GM18870 (cell line): ENCODE data around the gene SLC36A3.
"Not testable (repeated sequence)": the region's sequence is repeated elsewhere in the genome, so short reads cannot be mapped to it uniquely, and the experiment has no call there.

Source experiments
- ATAC-seq: cut with Tn5 transposase; IDR thresholded peaks from one replicate; pipeline ENCODE4 v1.9.1; 2021; ENCODE audit warnings: moderate library complexity; ENCODE audit not compliant: unreplicated experiment

SLC36A3 gene

DNA sequence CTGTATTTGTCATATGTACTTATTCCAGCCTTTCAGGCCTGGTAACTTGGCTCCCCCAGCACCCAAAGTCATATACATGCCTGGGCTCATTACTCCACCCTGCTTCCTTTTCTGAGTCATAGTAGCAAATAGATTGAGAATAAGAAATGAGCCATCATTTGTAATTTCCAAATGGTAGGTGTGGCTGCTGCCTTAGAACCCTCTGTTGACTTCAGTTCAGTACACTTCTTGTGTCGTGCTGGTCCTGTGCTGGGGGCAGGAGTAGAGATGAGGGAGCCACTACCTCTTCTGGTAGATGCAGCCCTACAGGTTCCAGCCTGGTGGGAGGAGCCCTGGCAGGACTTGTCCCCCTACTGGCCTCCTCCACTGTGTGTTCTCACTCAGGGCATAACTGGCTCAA, 39.5 kb downstream of the SLC36A3 start:
- peak; percentile 66 for ATAC-seq

DNA sequence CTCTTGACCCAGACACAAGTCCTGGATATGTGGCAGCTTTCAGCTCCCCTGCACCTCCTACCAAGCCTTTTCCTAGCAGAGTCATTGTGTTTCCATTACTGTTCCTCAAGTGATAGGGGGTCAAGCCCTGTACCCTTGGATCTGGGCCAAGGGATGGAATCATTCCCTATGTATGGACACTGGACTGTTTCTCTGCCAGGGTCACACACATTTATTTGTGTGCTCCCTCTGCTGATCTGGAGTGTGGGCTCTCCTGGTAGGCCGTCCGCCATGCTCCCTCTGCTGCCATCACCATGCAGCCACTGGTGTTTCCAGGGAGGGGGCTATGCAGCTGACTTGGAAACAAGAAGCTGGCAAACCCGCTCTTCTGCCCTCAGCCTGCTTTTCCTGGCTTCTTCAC, 41.0 kb downstream of the SLC36A3 start:
- ATAC-seq: no peak

DNA sequence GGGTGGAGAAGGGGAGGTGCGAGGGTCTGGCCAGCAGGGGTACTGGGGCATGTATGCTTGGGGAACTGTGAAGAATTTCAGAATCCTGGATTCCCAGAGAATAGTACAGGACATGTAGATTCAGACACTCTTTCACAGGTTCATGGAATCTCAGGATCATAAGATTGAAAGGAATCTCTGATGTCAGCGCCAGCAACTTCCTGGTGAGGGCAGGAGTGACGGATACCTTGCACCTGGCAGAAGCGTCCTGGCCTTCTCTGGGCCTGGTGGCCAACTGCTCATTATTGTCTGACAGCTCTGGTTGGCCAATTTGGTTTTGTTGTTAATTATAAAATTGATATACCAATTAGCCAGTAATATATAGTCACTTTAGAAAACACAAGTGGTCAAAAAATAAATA, 43.6 kb downstream of the SLC36A3 start:
- no peak for ATAC-seq

DNA sequence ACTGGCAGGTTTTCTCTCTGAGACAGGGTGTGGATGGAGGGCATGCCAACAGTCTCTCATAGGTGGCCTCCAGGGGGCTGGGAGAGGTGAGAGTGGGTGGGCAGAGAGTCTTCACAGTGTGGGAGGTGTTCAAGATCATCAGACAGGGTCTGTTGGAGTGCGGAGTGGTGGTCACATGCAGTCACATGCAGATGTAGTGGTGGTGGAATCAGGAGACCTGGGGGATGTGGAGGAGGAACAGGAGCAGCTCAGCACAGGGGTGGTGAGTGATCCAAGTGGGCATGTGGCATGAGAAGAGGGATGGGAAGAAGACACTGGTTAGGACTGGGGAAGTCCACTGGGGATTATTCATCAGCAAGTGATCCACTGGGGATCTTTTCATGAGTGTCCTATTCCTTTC, 44.8 kb downstream of the SLC36A3 start:
- no peak for ATAC-seq

- no peak for ATAC-seq
Observed at GRCh38 chr5:151258201-151258611, 45.4 kb downstream of the SLC36A3 start.

DNA sequence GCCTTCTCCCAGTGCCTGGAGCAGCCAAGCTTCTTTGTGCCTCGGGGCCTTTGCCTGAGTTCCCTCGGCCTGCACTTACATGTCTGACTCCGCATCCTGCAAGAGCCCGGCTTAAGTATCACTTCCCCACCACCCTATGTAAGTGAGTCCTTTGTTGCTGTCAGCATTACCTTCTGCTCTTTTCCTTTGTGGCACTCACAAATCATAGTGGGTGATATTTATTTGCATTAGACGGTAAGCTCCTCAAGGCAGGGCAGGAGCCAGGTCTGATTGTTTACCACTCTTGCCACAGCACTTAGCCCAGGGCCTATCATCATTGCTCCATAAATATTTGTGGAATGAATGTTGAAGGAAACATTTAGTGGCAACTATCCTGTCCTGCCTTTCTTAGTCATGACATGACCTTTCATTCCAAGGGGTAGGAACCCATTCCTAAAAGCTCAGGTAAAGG, 45.8 kb downstream of the SLC36A3 start:
- ATAC-seq: peak; percentile 29

GRCh38 chr5:151255621-151256286, 47.8 kb downstream of the SLC36A3 start:
- peak; percentile 40 for ATAC-seq

GRCh38 chr5:151254990-151255389, 48.6 kb downstream of the SLC36A3 start:
- not testable (repeated sequence) for ATAC-seq

DNA sequence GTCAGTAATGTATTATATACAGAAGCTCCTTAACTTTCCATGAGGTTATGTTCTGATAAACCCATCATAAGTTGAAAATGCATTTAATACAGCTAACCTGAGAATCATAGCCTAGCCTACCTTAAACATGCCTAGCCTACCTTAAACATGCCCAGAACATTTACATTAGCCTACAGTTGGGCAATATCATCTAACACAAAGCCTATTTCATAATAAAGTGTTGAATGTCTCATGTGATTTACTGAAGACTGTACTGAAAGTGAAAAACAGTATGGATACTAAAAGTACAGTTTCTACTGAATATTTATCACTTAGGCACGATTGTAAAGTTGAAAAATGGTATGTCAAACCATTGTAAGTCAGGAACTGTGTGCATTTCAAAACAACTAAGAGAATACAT, 49.0 kb downstream of the SLC36A3 start:
- no peak for ATAC-seq

- no peak for ATAC-seq
Observed at GRCh38 chr5:151253605-151253950, 50.0 kb downstream of the SLC36A3 start.

DNA sequence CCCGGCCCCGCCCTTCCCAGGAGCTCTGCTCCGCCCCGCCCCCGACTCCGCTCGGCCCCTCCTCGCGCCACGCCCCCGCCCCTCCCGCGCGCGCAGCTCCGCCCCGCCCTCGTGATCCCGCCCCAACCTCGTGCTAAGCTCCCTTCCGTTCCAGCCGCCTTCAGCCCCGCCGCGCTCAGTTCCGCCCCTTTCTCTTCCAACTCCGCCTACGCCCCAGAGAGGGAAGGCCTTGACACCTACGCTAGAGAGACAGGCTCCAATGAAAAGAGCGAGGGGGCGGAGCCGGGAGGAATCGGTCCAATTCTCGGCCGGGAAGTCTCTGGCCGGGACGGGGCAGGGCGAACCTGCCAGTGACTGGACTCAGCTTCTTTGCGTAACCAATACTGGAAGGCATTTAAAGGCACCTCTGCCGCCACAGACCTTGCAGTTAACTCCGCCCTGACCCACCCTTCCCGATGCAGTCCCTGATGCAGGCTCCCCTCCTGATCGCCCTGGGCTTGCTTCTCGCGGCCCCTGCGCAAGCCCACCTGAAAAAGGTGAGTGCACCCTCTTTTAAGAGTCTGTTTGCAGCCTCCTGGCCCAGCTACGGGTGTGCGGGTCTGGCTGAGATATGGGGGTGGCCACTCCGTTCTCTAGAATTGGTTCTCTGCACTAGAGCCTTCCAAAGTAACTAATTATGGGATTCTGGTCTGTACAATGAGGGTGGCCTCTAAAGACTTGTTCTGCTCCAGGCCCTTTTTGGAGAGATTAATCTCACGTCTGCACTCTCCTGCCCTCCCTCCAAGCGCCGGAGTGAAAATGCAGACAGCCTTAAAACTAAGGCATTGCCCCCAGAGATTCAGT, 50.6 kb downstream of the SLC36A3 start, which contains the start of gene GM2A:
TSS of gene GM2A (plus strand) at position 424 of the 843 bp plus-strand sequence. CDS start at position 456, 32 bp downstream.
- ATAC-seq: peak; percentile 80

DNA sequence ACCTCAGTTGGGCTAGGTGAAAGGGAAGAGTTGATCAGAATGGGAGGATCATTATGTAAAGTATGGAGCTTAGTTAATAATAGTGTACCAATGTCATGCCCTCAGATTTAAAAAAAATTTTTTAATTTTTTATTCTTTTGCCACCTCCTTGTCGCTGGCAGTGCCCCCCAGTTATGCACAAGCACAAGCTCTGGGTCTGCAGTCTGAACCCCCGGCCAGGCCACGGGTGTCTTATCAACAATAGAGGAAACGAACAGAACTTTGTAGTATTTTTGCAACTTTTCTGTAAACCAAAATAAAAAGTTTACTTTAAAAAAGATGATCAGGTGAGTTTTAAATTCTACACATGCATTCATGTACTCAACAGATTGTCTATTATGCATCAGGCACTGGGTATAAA, 51.9 kb downstream of the SLC36A3 start:
- ATAC-seq: no peak

DNA sequence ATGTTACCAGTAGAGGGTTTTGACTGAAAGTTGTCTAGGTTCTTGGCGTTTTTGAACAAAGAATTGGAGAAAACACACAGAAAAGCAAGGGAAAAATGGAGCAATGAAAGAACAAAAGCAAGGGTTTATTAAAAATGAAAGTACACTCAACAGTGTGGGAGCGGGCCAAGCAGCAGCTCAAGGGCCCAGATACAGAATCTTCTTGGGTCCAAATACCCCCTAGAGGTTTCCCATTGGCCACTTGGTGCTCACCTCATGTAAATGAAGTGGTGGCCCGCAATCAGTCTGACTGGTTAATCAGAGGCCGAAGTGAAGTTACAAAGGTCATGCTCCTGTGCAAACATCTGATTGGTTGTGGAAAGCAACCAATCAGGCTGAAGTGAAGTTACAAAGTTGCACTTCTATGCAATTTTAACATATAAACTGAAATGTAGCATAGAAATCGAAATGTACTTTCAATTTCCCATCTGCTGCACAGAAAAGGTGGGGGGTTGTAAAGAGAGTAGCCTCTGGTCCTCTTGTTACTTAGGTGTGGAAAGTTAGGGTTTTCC, 52.5 kb downstream of the SLC36A3 start:
- ATAC-seq: no peak

DNA sequence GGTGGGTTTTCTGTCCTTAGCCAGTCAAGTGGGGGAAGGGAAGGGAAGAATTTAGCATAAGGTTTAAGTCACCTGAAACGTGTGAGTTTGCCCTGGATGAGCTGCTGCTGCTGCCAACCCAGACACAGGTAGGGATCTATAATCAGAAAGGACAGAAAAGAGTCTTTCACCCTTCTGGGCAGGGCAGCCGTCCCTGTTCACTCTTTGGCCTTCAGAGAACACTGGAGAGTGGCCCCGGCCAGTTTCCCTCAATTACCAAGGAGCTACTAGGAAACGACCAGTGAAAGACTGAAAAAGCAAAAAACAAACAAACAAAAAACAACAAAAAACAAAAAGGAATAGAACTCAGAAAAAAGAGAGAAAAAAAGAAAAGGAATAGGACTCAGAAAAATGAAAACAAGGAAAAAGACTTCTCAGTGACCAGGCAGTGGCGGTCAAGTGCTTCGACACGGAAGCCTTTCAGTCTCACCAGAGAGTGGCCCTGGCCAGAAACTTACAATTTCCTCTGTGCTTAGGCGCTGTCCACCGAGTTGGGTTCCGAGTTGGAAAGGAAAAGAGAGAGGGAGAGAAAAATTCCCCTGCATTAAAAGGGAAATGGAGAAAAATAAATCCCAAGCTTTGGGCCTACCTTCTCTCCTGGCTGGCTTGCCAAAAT, 53.1 kb downstream of the SLC36A3 start:
- ATAC-seq: no peak

GRCh38 chr5:151249281-151249680, 54.3 kb downstream of the SLC36A3 start:
- no peak for ATAC-seq

DNA sequence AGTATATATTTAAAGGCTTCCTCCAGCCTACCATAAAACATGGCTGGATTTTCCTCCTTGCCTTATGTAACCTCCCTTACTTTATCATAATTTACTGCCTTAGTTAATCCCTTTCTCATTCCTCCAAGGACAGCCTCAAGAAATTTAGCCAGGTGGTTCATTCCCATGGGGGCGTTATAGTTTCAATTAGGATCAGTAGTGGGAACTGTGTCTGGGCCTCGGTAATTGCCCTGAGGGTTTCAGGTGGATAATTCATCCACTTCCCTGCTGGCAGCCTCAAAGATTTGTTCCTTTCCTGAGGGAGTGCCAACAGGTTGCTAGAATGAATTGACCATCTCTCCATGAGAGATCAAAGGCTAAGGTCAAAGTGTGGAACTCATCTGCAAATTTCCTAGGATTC, 54.9 kb downstream of the SLC36A3 start:
- ATAC-seq: no peak

DNA sequence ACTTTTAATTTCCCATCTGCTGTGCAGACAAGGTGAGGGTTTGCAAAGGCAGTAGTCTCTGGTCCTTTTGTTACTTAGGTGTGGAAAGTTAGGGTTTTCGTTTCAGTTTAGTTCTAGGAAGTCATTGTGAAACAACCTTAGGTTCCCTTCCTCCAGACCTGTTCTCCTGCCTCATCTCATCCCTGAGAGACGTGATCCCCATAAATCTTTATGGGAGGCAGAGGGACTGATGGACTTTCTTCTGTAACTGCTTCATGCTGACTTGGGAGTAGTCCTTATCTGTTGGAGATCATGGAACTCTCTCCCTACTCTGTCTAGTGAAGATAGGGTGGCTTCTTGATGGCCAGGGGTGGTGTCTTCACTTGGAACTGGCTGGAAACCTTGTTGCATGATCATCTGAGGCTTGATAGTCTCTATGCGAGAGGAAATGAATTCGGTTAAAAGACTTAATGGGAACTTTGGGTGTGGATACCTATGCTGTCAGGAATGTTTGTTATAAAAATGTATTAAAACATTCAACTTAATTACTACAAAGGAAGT, 57.8 kb downstream of the SLC36A3 start:
- ATAC-seq: no peak

DNA sequence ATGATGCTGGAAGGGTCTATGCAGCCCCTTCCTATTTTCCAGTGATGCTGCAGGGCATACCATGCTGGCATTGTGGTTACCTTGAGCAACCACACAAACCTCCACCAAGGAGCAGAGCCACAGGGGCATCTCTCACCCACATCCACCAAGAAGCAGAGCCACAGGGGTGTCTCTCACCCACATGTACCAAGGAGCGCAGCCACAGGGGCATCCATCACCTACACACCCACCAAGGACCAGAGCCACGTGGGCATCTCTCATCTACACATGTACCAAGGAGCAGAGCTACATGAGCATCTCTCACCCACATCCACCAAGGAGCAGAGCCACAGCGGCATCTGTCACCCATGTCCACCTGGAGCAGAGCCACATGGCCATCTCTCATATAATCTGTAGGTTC, 59.4 kb downstream of the SLC36A3 start:
- ATAC-seq: no peak

DNA sequence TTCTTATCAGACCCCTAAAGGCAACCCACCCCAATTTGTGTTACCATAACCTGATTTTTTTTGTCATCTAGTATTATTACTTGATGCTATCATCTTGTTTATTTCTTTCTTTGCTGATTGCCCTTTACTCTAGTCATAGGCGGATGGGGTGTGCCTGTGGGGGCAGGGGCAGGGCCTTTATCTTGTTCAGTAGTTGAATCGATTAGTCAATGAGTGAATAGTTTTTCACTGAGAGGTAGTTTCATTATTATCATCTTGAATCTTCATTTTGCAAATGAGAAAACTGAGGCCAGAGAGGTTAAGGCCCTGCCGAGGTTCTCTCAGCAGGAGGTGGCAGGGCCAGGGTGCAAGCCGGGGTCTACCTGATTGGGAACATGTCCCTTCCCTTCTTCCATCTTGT, 60.0 kb downstream of the SLC36A3 start:
- ATAC-seq: no peak

DNA sequence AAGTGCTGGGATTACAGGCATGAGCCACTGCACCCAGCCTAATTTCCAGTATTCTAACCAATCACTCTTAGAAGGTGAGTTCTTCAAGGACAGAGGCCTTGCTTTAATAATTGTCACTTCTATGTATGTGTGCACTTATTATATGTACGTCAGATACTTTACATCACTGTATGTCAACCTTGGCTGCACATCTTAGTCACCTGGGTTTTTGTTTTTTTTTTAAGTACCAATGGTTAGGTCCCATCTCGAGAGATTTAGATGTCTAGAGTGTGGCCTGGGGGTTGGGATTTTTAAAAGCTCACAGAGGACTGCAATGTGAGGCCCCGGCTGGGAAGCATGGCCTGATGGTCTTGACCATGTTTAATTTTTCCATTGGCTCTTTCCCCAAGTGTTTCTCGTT, 60.4 kb downstream of the SLC36A3 start:
- ATAC-seq: no peak

- ATAC-seq: no peak
Observed at GRCh38 chr5:151240924-151241635, 62.5 kb downstream of the SLC36A3 start.
